ENCODE data around the gene FGF22.

DNA sequence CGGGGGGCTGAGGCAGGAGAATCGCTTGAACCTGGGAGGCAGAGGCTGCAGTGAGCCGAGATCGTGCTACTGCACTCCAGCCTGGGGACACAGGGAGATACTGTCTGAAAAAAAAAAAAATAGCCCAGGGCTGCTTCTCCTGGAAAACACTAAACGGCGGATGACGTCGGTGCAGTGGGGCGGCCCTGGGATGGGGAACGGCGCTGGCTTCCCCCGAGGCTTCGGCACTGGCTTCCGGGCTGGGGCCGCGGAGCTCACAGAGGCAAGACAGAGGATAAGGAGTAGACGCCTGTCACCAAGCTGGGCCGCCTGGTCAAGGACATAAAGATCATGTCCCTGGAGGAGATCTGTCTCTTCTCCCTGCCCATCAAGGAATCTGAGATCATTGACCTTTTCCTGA, 50.5 kb downstream of the FGF22 start:
- TF ChIP-seq, protein P1, sequence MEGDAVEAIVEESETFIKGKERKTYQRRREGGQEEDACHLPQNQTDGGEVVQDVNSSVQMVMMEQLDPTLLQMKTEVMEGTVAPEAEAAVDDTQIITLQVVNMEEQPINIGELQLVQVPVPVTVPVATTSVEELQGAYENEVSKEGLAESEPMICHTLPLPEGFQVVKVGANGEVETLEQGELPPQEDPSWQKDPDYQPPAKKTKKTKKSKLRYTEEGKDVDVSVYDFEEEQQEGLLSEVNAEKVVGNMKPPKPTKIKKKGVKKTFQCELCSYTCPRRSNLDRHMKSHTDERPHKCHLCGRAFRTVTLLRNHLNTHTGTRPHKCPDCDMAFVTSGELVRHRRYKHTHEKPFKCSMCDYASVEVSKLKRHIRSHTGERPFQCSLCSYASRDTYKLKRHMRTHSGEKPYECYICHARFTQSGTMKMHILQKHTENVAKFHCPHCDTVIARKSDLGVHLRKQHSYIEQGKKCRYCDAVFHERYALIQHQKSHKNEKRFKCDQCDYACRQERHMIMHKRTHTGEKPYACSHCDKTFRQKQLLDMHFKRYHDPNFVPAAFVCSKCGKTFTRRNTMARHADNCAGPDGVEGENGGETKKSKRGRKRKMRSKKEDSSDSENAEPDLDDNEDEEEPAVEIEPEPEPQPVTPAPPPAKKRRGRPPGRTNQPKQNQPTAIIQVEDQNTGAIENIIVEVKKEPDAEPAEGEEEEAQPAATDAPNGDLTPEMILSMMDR (CRISPR knock-in tag; IDR thresholded peaks at IDR 0.05): no peak
- TF ChIP-seq ZKSCAN8 (CRISPR knock-in tag; IDR thresholded peaks at IDR 0.05; ENCODE audit: borderline replicate concordance) (no peak), ZNF367 (CRISPR knock-in tag; IDR thresholded peaks at IDR 0.05; ENCODE audit: borderline replicate concordance) (no peak)
- TF ChIP-seq, protein P2, sequence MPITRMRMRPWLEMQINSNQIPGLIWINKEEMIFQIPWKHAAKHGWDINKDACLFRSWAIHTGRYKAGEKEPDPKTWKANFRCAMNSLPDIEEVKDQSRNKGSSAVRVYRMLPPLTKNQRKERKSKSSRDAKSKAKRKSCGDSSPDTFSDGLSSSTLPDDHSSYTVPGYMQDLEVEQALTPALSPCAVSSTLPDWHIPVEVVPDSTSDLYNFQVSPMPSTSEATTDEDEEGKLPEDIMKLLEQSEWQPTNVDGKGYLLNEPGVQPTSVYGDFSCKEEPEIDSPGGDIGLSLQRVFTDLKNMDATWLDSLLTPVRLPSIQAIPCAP (CRISPR knock-in tag; IDR thresholded peaks at IDR 0.05; ENCODE audit: low read depth): no peak
